WTC11 (cell line): Measurements from ENCODE around the gene KIF12. TPM values are rescaled to one million over a fixed set of nuclear protein-coding genes. Genes with fewer than 3 reads are reported as not detected.
A peak's percentile ranks its signal among the peaks of the same experiment; 100 is the strongest.

Source experiments
- ATAC-seq: fragments of 200-7000 bp; cut with Tn5 transposase; 2 replicates; pipeline ENCODE4 v1.10.0; 2021; ENCODE audit warnings: mild to moderate bottlenecking, moderate library complexity
- CTCF ChIA-PET: fragments of 300-600 bp; sonication (Branson Sonifier 250); formaldehyde crosslinking; loops from one replicate; lab custom pipeline; 2021; ENCODE audit warnings: antibody characterized with exemption; lab: Charles Lee
- POLR2A ChIA-PET: fragments of 350-600 bp; sonication (Branson Sonifier 250); formaldehyde crosslinking; loops from one replicate; lab custom pipeline; 2021; ENCODE audit warnings: antibody characterized with exemption; lab: Charles Lee
- DNase-seq: peaks from one replicate; pipeline ENCODE4 v3.0.0; 2021; ENCODE audit warnings: low spot score
- H3K27ac Mint-ChIP-seq: 2 replicates; pipeline ENCODE4 v1.8.0; 2021; ENCODE audit warnings: mixed read lengths
- H3K27me3 Mint-ChIP-seq: 2 replicates; pipeline ENCODE4 v1.8.0; 2021; ENCODE audit warnings: low read depth, mild to moderate bottlenecking, moderate library complexity, mixed read lengths
- H3K36me3 Mint-ChIP-seq: 2 replicates; pipeline ENCODE4 v1.8.0; 2021; ENCODE audit warnings: mixed read lengths
- H3K4me1 Mint-ChIP-seq: 2 replicates; pipeline ENCODE4 v1.8.0; 2022; ENCODE audit warnings: mixed read lengths
- H3K4me3 Mint-ChIP-seq: 2 replicates; pipeline ENCODE4 v1.8.0; 2021; ENCODE audit warnings: mild to moderate bottlenecking, moderate library complexity, mixed read lengths
- H3K9me3 Mint-ChIP-seq: 2 replicates; pipeline ENCODE4 v1.8.0; 2021; ENCODE audit warnings: mixed read lengths
- AFF4 ChIP-seq: sonication (generic); formaldehyde crosslinking; IDR thresholded peaks from 2 replicates; pipeline ENCODE4 v1.8.1; 2023; ENCODE audit warnings: mild to moderate bottlenecking, missing genetic modification reagents, borderline replicate concordance
- AR ChIP-seq: fragments of 250-450 bp; sonication (Bioruptor Pico); IDR thresholded peaks from 2 replicates; pipeline ENCODE4 v1.9.0; 2021; ENCODE audit warnings: mild to moderate bottlenecking
- ARID4B ChIP-seq: sonication (generic); formaldehyde crosslinking; IDR thresholded peaks from 2 replicates; pipeline ENCODE4 v1.8.0; 2023; ENCODE audit warnings: missing genetic modification reagents, mild to moderate bottlenecking, borderline replicate concordance
- CDX4 ChIP-seq: fragments of 250-450 bp; sonication (Bioruptor Pico); IDR thresholded peaks from 2 replicates; pipeline ENCODE4 v1.9.0; 2021; ENCODE audit warnings: moderate library complexity, mild to moderate bottlenecking, inconsistent platforms, borderline replicate concordance
- CREB1 ChIP-seq: sonication (generic); formaldehyde crosslinking; IDR thresholded peaks from 2 replicates; pipeline ENCODE4 v1.8.0; 2023; ENCODE audit warnings: mild to moderate bottlenecking, missing genetic modification reagents
- CREM ChIP-seq: sonication (generic); formaldehyde crosslinking; IDR thresholded peaks from 2 replicates; pipeline ENCODE4 v1.8.1; 2022; ENCODE audit warnings: mild to moderate bottlenecking, missing genetic modification reagents, moderate library complexity
- CTCF ChIP-seq: fragments of 200-600 bp; IDR thresholded peaks from 2 replicates; pipeline ENCODE4 v1.8.0; 2022; ENCODE audit warnings: antibody characterized with exemption
- HMGXB4 ChIP-seq: sonication (generic); formaldehyde crosslinking; IDR thresholded peaks from 2 replicates; pipeline ENCODE4 v1.8.1; 2023; ENCODE audit warnings: mild to moderate bottlenecking, moderate library complexity, missing genetic modification reagents
- NFATC4 ChIP-seq: fragments of 250-450 bp; sonication (Bioruptor Pico); IDR thresholded peaks from 2 replicates; pipeline ENCODE4 v1.9.0; 2021; ENCODE audit warnings: mild to moderate bottlenecking
- PRRX2 ChIP-seq: fragments of 250-450 bp; sonication (Bioruptor Pico); IDR thresholded peaks from 2 replicates; pipeline ENCODE4 v1.8.0; 2021; ENCODE audit warnings: mild to moderate bottlenecking
- SOX15 ChIP-seq: fragments of 250-450 bp; sonication (Bioruptor Pico); IDR thresholded peaks from 2 replicates; pipeline ENCODE4 v1.9.0; 2021; ENCODE audit warnings: mild to moderate bottlenecking
- TP53 ChIP-seq: sonication (generic); formaldehyde crosslinking; IDR thresholded peaks from 2 replicates; pipeline ENCODE4 v1.8.1; 2023; ENCODE audit warnings: mild to moderate bottlenecking, missing genetic modification reagents
- ZNF317 ChIP-seq: sonication (generic); formaldehyde crosslinking; IDR thresholded peaks from 2 replicates; pipeline ENCODE4 v1.8.1; 2023; ENCODE audit warnings: low read depth, mild to moderate bottlenecking, moderate library complexity, missing genetic modification reagents, borderline replicate concordance
- total RNA-seq: library from RNA; stranded (reverse); gene quantifications from 3 replicates; pipeline ENCODE4 v1.2.3, GENCODE V29; 2021

KIF12 gene
- total RNA-seq, 1 experiment from 2014 or later, result 4.0 TPM

GRCh38 chr9:114109124-114109523 lies 10.0 kb upstream of the KIF12 start:
- POLR2A ChIA-PET, result no interaction called here
- Mint-ChIP-seq H3K27ac (no peak overlapping the region), H3K9me3 (no peaks in the 10 kb centered on the region), H3K27me3 (peaks cover 84% of the 10 kb centered on the region), H3K4me3 (no peak overlapping the region), H3K36me3 (no peaks in the 10 kb centered on the region), H3K4me1 (peaks cover 10% of the 10 kb centered on the region)
- TF ChIP-seq CDX4 (CRISPR knock-in tag), result no peak
- TF ChIP-seq AR (CRISPR knock-in tag), result no peak
- ATAC-seq (no peak), DNase-seq (no peak)
- CTCF ChIA-PET, result interaction anchor here (1.0 to 5.2 kb wide), 16 partner anchors 10 to 212 kb away, joined by 3 to 232 read pairs (median 28); partner anchors contain the start of genes COL27A1 and KIF12

- no peaks in the 10 kb centered on the region for H3K9me3 Mint-ChIP-seq
- TF ChIP-seq ARID4B (CRISPR knock-in tag) (no peak), AFF4 (no peak), NFATC4 (CRISPR knock-in tag) (no peak), ZNF317 (CRISPR knock-in tag) (no peak), CREB1 (CRISPR knock-in tag) (peak; percentile 9; the same call in 1 of the 2 replicates), CTCF (peak; percentile 84), SOX15 (CRISPR knock-in tag) (no peak), TP53 (CRISPR knock-in tag) (no peak; the same call in 1 of the 2 replicates), HMGXB4 (CRISPR knock-in tag) (0 out of 2 replicates have a peak, but pooled peaks have one; percentile 26), CREM (CRISPR knock-in tag) (no peak), PRRX2 (CRISPR knock-in tag) (no peak)
- no peak overlapping the region for H3K4me3 Mint-ChIP-seq
- peaks cover 83% of the 10 kb centered on the region for H3K27me3 Mint-ChIP-seq
- ChIA-PET CTCF (interaction anchor here (0.5 to 5.2 kb wide), 83 partner anchors 8 to 1863 kb away, joined by 3 to 232 read pairs (median 5); partner anchors contain the start of genes AMBP, COL27A1 and KIF12), POLR2A (interaction anchor here (1.0 kb wide), 4 partner anchors 9 to 163 kb away, joined by 3 to 5 read pairs (median 4); partner anchors contain the start of genes COL27A1 and KIF12)
- ATAC-seq (peak; percentile 96), DNase-seq (peak; percentile 90)
- H3K36me3 Mint-ChIP-seq, result no peaks in the 10 kb centered on the region
- no peak overlapping the region for H3K27ac Mint-ChIP-seq
- H3K4me1 Mint-ChIP-seq, result peaks cover 10% of the 10 kb centered on the region
Measured at GRCh38 chr9:114108016-114108833, 9.1 kb upstream of the KIF12 start.
